A673 (cell line): ENCODE data around the gene CRACDL. TPM values are rescaled to one million over a fixed set of nuclear protein-coding genes. Genes with fewer than 3 reads are reported as not detected.

Experiments used
- BruUV-seq: library from RNA; stranded (reverse); fragments of 400-500 nt; replicated peaks from 2 replicates; lab custom pipeline; 2021; lab: Mats Ljungman, UMichigan
- CTCF ChIA-PET: fragments of 300-600 bp; sonication (Branson Sonifier 250); formaldehyde crosslinking; loops from one replicate; lab custom pipeline; 2022; ENCODE audit warnings: antibody characterized with exemption; lab: Charles Lee
- POLR2A ChIA-PET: fragments of 300-600 bp; sonication (Branson Sonifier 250); formaldehyde crosslinking; loops from one replicate; lab custom pipeline; 2022; ENCODE audit warnings: antibody characterized with exemption; ENCODE audit not compliant: low non-redundant PET; lab: Charles Lee
- DNase-seq: peaks from one replicate; pipeline ENCODE4 v3.0.0-alpha.2; 2015; ENCODE audit warnings: low spot score
- H3K27ac ChIP-seq: fragments of 200-600 bp; sonication (generic); 2 replicates; pipeline ENCODE4 v1.5.1; 2016; ENCODE audit warnings: mixed run types, low read depth, mild to moderate bottlenecking, mixed read lengths, antibody characterized with exemption, low read length; ENCODE audit not compliant: poor library complexity, severe bottlenecking
- H3K27me3 ChIP-seq: fragments of 200-600 bp; sonication (generic); replicated peaks from 2 replicates; pipeline ENCODE4 v1.6.1; 2017; ENCODE audit warnings: mixed run types, low read depth, mild to moderate bottlenecking, mixed read lengths, antibody characterized with exemption, low read length; ENCODE audit not compliant: insufficient read depth, poor library complexity
- H3K36me3 ChIP-seq: fragments of 200-600 bp; sonication (generic); 2 replicates; pipeline ENCODE4 v1.6.1; 2016; ENCODE audit warnings: mixed run types, mild to moderate bottlenecking, mixed read lengths, antibody characterized with exemption, low read length; ENCODE audit not compliant: insufficient read depth, poor library complexity, severe bottlenecking
- H3K4me1 ChIP-seq: fragments of 200-600 bp; sonication (generic); 2 replicates; pipeline ENCODE4 v1.6.1; 2017; ENCODE audit warnings: mixed run types, mild to moderate bottlenecking, mixed read lengths, antibody characterized with exemption, low read length; ENCODE audit not compliant: insufficient read depth, poor library complexity, severe bottlenecking
- H3K4me3 ChIP-seq: fragments of 200-600 bp; sonication (generic); 2 replicates; pipeline ENCODE4 v1.5.1; 2016; ENCODE audit warnings: low read depth, mixed run types, mild to moderate bottlenecking, mixed read lengths, low read length; ENCODE audit not compliant: poor library complexity, severe bottlenecking
- H3K9me3 ChIP-seq: fragments of 200-600 bp; sonication (generic); 2 replicates; pipeline ENCODE4 v1.6.1; 2016; ENCODE audit warnings: mixed run types, low read depth, mild to moderate bottlenecking, mixed read lengths, antibody characterized with exemption, low read length; ENCODE audit not compliant: poor library complexity, severe bottlenecking
- EZH2 ChIP-seq: fragments of 200-600 bp; sonication (generic); IDR thresholded peaks from 2 replicates; pipeline ENCODE4 v1.6.1; 2017; ENCODE audit warnings: borderline replicate concordance, low read depth, mild to moderate bottlenecking, mixed read lengths, antibody characterized with exemption, low read length; ENCODE audit not compliant: poor library complexity, severe bottlenecking
- intact Hi-C: fragments of 100-400 bp; cut with micrococcal nuclease; formaldehyde crosslinking; loops from one replicate; pipeline ENCODE4 v1.10.0; 2022; ENCODE audit not compliant: unreplicated experiment
- total RNA-seq: library from RNA; stranded (reverse); gene quantifications from 2 replicates; pipeline ENCODE4 v1.2.3, GENCODE V29; 2021
- TF ChIP-seq, protein P1 (sequence below): fragments of 300-800, 200-600 bp; sonication (generic); conservative IDR thresholded peaks from 2 replicates; pipeline ENCODE4 v1.5.1; 2017; ENCODE audit warnings: low read depth, mild to moderate bottlenecking, antibody characterized with exemption, low read length, moderate library complexity, mixed read lengths

Gene CRACDL
- total RNA-seq, 1 experiment from 2014 or later: not detected

DNA sequence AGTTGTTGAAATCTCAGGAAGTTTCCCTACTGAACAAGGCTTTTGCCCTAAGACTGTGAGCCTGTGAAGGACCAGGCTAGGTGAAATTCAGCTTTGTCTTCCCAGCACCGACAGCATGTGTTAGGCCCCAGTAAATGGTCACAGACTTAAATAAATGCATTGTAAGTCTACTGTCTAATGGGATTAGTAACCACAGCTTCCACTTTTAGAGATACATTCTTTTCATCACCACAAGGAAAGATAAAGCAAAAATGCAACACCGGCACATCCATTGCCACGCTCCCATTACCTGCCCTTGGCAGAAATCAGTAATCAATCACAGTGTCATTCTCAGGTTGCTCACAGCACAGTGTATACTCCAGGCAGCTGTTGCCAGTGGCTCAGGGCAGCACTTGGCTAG, 59.3 kb downstream of the CRACDL start:
- Histone ChIP-seq H3K9me3 (no peaks in the 10 kb centered on the region), H3K4me1 (no peaks in the 10 kb centered on the region), H3K27ac (no peak overlapping the region), H3K4me3 (no peak overlapping the region), H3K27me3 (no peaks in the 10 kb centered on the region), H3K36me3 (no peaks in the 10 kb centered on the region)
- TF ChIP-seq EZH2: no peak
- TF ChIP-seq, protein P1, sequence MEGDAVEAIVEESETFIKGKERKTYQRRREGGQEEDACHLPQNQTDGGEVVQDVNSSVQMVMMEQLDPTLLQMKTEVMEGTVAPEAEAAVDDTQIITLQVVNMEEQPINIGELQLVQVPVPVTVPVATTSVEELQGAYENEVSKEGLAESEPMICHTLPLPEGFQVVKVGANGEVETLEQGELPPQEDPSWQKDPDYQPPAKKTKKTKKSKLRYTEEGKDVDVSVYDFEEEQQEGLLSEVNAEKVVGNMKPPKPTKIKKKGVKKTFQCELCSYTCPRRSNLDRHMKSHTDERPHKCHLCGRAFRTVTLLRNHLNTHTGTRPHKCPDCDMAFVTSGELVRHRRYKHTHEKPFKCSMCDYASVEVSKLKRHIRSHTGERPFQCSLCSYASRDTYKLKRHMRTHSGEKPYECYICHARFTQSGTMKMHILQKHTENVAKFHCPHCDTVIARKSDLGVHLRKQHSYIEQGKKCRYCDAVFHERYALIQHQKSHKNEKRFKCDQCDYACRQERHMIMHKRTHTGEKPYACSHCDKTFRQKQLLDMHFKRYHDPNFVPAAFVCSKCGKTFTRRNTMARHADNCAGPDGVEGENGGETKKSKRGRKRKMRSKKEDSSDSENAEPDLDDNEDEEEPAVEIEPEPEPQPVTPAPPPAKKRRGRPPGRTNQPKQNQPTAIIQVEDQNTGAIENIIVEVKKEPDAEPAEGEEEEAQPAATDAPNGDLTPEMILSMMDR: no peak
- POLR2A ChIA-PET: no interaction called here
- no TSS peak for BruUV-seq
- intact Hi-C loops: no loop called here
- CTCF ChIA-PET: no interaction called here
- DNase-seq: no peak

DNA sequence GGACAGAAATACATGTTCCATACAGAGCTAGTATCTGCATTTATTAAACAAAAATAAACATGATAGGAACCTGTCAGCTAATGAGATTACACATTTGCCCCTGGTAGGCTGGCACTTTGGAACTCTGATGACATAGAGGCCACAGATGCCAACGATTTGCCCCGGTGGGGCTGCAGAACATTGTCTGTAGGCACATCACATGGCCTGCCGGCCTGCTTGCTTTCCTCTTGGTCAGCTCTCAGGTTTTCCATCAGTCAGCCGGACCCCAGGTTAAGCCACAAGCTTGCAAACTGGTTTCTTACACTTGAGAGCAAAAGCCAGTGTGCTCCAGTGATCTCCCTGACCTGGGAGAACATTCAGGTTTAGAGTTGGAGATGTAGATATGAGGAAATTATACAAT, 60.3 kb downstream of the CRACDL start:
- H3K4me3 ChIP-seq: no peak overlapping the region
- H3K27ac ChIP-seq: no peak overlapping the region
- H3K4me1 ChIP-seq: no peaks in the 10 kb centered on the region
- no peak for TF ChIP-seq EZH2
- TF ChIP-seq, protein P1: no peak
- no peaks in the 10 kb centered on the region for H3K36me3 ChIP-seq
- DNase-seq: no peak
- H3K9me3 ChIP-seq: no peaks in the 10 kb centered on the region
- ChIA-PET CTCF (no interaction called here), POLR2A (no interaction called here)
- no TSS peak for BruUV-seq
- intact Hi-C loops: no loop called here
- no peaks in the 10 kb centered on the region for H3K27me3 ChIP-seq

DNA sequence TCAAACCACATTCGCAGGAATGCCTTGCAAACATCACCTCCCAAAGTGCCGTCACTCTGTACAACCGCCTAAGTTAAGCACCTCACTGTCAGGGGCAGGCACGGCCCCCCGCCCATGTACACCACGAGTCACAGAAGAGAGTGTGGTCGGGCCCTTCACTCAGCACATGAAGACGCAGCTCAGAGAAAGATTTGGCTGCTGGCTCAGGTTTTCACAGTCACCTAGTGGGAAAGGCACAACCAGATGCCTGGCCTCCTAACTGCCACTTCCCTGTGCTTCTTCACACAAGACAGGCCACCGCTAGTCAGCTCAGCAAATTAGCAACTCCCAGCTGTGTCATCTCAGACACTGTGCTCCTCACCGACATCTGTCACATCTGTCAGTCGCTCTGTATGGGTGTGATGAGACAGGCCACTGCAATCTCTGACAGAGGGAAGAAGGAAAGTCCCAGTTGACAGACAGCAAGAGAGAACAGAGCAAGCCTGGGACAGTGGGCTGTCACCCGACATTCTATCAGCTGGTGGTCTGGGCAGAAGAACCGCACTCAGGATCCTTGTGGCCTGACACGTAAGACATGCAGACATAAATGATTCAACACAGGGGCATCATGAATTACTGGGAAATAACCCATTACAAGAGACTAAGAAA, 60.8 kb downstream of the CRACDL start:
- no peaks in the 10 kb centered on the region for H3K36me3 ChIP-seq
- H3K27ac ChIP-seq: no peak overlapping the region
- DNase-seq: no peak
- H3K4me1 ChIP-seq: no peaks in the 10 kb centered on the region
- ChIA-PET POLR2A (no interaction called here), CTCF (no interaction called here)
- H3K27me3 ChIP-seq: no peaks in the 10 kb centered on the region
- TF ChIP-seq EZH2: no peak
- TF ChIP-seq, protein P1: no peak
- no peaks in the 10 kb centered on the region for H3K9me3 ChIP-seq
- H3K4me3 ChIP-seq: no peak overlapping the region
- intact Hi-C loops: no loop called here
- no TSS peak for BruUV-seq
